ENCODE results near the gene CORO7.
"Not testable (repeated sequence)": the region's sequence is repeated elsewhere in the genome, so short reads cannot be mapped to it uniquely, and the experiment has no call there.

CORO7 gene

GRCh38 chr16:4349332-4349731 is 67.1 kb downstream of the CORO7 start:
- no peak for DNase-seq

GRCh38 chr16:4347765-4348509 is 68.5 kb downstream of the CORO7 start:
- no peak for DNase-seq

- peak; percentile 47 for DNase-seq
These were observed 69.4 kb downstream of the CORO7 start for GRCh38 chr16:4347010-4347409.

GRCh38 chr16:4345836-4346781 is 70.3 kb downstream of the CORO7 start:
- peak; percentile 41 for DNase-seq

GRCh38 chr16:4344983-4345835 is 71.2 kb downstream of the CORO7 start:
- no peak for DNase-seq

- DNase-seq = not testable (repeated sequence)
These were observed 72.0 kb downstream of the CORO7 start for GRCh38 chr16:4344300-4344982.

- no peak for DNase-seq
These were observed 73.3 kb downstream of the CORO7 start for GRCh38 chr16:4342866-4343744.

- DNase-seq = no peak
These were observed 75.1 kb downstream of the CORO7 start for GRCh38 chr16:4341250-4341649.

GRCh38 chr16:4340443-4340842 is 76.0 kb downstream of the CORO7 start:
- no peak for DNase-seq

- DNase-seq = no peak
These were observed 76.5 kb downstream of the CORO7 start for GRCh38 chr16:4339909-4340308.

GRCh38 chr16:4339455-4339854 is 76.9 kb downstream of the CORO7 start:
- no peak for DNase-seq

- DNase-seq = no peak
These were observed 77.6 kb downstream of the CORO7 start for GRCh38 chr16:4338712-4339299.

GRCh38 chr16:4338125-4338582 is 78.2 kb downstream of the CORO7 start:
- DNase-seq = no peak

GRCh38 chr16:4337540-4338088 is 78.8 kb downstream of the CORO7 start:
- DNase-seq = no peak

- DNase-seq = no peak
These were observed 79.5 kb downstream of the CORO7 start for GRCh38 chr16:4336701-4337539.

- no peak for DNase-seq
These were observed 81.5 kb downstream of the CORO7 start for GRCh38 chr16:4334724-4335495.

GRCh38 chr16:4333714-4334113 is 82.7 kb downstream of the CORO7 start:
- DNase-seq = not testable (repeated sequence)

GRCh38 chr16:4333308-4333638 is 83.1 kb downstream of the CORO7 start:
- DNase-seq = no peak
